GM18873 (cell line): ENCODE data around the gene WDR7.

Experiments
- ATAC-seq: cut with Tn5 transposase; IDR thresholded peaks from one replicate; pipeline ENCODE4 v1.9.1; 2021; ENCODE audit warnings: mild to moderate bottlenecking, moderate library complexity, moderate number of reproducible peaks; ENCODE audit not compliant: unreplicated experiment, low FRiP score

WDR7 gene

DNA sequence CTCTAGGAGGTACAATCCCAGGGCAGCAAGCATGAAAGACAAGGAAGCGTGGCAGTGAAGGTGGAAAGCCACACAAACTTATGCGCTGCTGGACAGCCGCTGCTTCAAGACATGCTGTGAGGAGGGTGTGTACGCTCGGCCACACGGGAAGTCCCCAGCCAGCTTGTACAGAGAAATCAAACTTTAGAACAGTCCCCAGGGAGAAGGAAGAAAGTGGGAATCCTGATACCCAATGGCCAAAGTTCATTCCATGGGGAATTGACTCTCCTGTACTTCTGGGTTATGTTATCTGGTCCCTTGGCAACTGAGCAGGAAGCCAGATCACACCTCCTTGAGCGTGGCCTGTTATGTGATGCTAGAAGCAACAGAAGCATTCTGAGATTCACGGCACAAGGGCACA, 409.7 kb downstream of the WDR7 start:
- no peak for ATAC-seq

DNA sequence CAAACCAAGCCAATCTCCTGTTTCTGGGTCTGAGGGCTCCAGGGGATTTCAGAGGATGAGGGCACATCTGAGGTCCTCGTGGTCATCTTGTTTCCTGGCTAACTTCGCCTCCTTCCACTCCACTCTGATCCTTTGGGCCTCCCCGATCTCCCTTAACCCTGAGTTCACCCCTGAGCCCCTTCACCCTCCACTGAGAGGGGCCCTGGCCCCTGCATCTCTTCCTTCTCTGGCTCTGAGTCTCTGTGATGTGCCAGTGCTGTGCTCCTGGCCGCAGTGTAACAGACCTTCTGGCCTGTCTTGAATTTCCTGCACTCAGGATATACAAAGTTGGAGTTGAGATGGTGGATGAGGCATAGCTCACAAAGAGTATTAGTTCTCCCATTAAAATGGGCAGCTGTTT, 411.0 kb downstream of the WDR7 start:
- no peak for ATAC-seq

DNA sequence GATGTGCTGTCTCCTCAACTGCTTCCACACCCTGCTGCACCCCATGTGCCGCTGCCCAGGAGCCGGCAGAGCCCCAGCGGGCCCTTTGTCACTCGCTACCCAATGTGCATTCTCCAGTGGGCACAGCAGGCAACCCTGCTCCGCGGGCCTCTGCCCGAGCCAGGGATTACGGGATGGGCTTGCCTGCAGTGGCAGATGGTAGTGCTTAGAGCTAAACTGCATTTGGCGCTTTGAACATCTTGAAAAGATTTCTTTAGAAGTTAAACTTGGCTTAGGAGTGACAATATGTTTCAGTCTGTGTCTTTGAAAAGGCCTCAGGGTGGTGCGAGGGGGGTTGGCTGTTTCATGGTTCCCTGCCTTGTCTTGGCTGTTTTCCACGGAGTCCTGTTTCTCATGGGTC, 411.7 kb downstream of the WDR7 start:
- ATAC-seq, result no peak

DNA sequence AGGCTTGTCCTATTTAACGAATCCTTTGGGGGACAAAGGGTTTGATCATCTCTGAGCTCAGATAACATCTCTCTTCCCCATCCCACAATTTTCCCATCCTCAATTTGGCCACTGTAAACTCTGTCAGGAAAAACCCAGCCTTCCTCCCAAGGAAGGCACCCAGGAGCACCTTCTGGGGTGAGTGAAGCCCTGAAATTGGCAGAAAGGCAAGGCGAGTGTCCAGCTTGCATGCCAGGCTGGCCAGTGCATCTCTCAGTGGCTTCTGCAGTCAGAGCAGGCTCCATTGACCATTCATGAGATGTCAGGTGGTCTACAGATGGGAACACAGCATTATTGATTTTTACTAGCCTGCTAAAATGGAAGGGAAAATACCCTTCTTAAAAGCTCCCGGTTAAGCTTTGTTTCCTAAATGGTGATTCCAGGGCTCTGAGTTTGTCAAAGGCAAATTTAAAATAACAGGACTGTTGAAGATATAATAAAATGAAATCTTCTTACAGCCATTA, 412.5 kb downstream of the WDR7 start:
- ATAC-seq, result no peak

DNA sequence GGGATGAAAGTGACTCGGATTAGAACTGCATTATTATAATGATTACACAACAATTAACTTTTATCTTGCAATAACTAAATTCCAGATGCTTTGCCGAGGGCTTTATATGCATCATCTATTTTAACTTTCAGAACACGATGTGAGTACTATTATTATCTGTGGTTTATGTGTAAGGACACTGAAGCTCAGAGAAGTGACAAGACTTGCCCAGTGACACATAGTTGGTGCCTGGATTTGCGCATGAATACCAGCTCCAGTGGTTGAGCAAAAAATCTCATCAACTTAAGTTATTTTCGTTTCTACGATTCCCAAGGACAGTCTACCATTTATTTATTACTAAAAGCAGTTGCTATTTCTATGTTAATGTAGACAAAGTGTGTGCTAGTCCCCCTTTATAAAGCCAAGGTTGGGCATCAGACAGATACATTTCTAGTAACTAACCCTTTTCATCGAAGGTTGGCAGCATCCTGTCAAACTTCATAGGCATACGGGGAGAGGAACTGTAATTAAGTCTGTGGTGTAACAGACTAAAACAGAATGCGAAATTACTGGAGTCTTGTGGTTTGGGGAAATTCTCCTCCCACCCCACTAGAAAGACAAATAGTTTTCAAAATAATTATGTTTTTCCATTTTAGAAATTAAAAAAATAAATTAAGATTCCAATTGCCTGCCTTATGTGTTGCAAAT, 422.5 kb downstream of the WDR7 start:
- ATAC-seq, result no peak

DNA sequence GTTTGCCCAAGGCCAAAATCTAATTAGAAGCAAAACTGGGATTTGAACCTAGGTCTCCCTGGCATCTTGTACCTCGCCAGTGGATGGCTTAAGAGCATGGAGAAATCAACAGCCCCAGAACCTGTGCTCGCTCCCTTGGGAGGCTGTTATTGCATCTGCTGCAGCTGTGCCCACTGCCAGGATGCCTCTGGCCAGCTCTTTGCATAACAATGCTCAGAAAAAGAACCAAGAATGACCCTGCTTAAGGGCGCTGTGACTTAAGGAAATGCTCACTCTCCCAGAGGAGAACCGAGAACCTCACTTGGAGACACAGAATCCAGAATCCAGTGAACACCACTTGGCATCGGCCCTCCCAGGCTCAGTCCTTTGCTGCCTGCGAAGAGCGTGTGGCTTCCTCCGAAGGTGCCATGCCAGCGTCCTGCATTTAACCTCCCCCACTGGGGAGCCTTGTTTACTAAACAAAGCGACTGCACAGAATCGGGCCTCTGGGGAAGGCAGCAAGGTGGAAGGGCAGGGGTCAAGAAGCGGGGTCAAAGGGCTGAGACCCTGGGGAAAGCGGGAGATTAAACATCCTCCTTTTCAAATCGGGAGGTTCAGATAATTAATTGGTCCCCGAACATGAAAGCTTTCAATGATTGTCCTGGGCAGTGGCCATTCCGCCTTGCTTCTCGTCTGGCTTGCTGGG, 424.7 kb downstream of the WDR7 start:
- ATAC-seq, result no peak

DNA sequence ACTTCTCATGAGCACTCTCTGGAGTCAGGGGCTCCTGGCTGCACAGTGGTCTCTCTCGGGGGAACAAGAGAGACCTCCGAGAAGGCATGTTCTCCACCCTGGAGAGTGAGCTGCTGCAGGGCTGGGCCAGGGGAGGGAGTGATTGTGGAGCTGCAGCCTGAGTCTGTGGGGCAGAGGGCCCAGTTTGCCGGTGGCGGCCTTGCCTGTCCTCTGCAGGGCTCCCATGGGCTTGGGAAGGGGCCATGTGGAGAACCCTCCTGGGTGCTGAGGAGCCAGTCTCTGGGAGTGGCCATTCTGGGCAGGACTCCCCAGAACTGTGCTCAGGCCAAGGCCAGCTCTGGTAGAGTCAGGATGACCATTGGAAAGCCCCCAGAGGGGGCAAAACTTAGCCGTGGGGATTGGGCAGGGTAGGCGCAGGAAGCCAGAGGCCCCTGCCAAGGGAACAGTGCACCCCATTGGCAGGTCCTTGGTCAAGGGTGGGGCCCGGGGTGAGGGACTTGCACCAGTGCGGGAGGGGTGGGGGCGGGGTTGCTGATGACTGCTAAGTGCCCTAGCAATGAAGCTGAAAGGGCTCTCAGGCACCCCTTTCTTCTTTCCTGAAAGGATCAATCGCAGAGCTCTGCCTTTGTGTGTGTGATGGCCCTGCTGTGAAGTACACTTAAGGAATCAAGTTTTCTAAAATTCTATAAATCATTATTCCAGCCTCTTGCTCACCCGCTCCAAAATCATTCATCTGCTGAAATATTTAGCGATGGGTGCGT, 426.0 kb downstream of the WDR7 start:
- no peak for ATAC-seq

DNA sequence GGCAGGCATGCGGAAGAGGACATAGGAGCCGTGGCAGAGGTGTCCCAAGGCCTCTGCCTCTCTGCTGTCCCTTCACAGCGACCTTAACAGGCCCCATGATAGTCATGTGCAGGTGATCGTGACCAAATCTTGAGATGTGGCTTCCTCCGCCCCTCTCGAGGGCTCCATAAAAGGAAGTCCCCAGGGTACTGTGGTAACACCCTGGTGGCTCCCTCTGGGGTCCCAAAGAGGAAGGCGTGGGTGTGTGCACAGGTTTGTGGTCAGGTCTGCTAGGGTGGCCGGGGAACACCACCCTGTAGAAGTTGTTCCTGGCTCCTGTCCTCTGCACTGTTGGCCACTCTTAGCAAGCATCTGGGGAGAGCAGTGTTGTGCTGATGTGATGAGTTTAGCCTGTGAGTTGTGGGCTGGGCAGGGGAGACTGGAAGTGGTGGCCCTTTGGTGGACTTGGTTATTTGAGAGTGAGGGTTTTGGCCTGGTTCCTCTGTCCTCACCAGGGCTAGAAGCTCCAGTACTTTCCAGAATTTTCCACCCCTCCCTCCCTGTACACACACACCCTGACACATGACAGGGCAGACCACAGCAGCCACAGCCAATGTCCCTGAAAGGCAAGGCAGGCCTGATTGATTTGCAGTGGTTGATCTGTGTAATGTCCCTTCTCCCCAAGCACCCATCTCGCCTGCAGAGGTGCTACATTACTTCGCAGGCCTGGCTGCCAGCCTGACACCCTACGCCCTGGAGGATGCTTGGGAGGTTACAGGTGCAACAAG, 426.8 kb downstream of the WDR7 start:
- ATAC-seq, result peak; percentile 91

DNA sequence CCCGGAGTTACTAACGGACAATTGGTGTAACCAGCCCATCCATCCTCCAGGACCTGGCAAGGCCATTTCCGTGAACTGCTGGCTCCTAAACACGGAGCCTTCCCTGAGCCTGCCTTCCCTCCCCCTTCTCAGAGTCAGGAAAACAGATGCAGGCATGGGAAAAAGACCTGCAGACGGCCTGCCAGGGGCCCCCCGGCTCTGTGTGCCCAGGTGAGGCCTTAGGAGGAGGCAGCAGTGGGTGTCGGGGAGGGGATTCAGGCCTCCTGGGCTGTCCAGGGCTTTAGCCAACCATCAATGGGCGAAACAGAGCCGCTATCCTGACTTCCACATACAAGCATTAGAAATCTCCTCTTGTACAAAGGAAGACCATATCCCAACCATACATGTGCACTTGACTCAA, 427.5 kb downstream of the WDR7 start:
- ATAC-seq, result no peak

DNA sequence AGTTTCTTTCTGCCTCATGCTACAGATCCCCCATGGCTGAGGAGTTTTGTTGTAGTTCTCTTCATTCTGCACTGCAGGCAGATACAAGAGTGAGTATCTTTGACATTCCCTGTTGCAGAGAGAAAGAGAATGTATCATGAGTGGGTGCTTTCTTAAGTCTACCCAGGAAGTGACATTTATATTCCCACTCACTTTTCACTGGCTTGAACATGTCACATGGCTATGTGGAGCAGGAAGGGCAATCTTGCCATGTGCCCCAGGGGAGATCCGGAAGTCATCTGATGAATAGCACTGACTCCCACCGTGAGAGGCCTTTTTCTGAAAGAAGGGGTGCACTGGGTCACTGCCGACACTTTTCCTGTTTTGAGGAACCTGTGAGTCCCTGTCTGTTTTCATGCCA, 429.3 kb downstream of the WDR7 start:
- ATAC-seq, result no peak

DNA sequence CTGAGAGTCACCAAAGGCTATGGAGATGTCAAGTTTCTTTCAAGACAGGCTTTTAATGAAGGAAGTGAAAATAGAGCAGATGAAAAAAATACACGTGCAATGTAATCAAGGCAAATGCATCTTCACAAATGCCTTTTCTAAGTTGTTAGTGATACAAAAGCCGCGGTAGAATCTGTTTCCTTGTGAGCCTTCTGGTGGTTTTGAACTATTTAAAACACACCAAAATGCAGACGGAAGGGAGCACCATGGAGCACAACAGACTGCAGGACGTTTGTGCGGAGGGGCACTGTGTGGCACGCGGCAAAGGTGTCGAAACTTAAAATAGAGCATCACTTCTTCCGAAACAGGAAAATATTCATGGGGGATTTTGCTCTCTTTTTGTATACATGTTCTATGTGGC, 430.7 kb downstream of the WDR7 start:
- no peak for ATAC-seq

DNA sequence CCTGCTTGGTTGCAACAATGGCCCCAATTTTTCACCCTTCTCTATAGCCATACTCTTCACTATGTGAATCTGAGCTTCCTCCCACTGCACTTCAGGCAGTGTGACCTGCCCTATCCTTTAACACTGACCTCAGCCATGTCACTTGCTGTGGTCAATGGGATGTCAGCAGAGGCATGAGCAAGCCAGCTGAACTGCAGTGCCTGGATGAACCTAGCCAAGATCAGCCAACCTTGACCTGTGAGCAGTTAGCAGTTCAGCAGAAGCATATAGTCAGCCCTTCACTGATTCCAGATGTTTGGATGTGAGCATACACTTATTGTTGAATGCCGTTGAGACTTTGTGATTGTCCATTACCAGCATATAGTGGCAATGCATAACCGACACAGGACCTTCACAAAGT, 432.3 kb downstream of the WDR7 start:
- no peak for ATAC-seq

DNA sequence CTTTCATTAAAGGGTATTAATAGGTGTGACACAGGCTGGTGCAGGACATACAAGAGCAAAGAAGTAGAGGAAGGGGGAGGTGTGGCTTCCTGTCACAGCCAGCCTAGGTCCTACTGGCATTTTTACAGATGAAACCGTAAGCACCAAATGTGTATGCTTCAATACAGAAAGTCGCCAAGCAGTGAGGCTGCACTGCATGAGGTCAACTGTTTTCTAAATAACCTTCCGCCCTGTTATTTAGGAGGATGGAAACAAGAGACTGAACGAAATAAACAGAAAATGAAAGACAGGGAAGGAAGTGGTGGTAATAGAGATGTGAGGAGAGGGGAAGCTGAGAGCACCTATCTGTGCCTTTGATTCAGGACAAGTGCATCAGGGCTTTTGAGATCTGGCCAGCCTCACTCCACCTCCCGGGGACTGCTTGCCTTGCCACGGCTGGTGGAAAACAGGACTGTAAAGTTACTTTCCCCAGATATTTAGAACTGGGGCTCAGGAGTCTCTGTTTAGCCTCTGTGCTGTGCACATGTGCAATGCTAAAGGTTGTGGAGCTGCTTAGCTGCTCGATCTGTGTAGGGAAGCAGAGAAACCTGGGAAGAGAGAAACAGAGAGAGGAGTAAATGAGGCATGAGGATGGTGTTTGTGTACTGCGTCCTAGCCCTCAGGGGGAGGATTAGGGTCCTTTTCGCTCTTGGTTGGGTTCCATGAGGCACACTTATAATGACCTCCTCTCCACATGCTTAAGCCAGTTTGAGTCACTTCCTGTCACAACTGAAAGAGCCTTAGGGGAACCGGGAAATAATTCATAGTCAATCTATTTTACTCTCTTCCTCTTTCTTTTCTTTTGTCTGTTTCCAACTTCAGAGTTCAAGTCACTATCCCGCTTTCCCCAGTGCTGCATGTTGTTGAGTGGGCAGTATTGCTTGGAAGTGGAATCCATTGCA, 433.4 kb downstream of the WDR7 start:
- ATAC-seq, result peak; percentile 71

DNA sequence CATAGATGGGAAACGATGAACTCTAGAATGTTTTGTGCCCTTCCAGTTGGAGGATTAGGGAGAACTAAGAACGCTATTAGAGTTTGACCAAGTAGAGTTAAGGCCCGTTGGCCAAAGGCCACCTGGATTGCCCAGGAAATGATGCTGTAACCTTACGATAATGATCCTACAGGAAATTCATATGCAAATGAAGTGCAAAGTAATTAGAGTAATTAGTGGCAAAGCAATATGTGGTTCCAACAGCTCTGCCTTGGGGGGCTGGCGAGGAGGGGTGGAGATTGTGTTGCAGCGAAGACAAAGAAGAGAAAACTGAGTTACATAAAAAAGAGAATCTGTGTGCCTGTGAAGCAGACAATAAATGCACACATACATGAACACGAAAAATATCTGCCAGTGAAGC, 434.2 kb downstream of the WDR7 start:
- ATAC-seq, result no peak

DNA sequence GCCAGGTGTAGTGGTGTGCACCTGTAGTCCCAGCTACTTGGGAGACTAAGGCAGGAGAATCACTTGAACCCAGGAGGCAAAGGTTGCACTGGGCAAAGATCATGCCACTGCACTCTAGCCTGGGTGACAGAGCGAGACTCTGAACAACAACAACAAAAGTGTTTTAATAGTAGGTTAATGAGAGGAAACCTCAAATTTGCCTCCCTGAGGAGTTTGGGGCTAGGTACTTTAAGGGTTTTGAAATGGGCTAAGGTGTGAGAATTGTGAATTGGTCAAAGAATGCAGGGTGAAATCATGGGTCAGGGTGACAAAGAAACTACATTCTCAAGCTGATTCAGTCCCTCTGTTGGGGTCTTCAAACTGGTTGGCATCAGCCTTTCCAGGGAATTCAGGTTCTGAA, 435.0 kb downstream of the WDR7 start:
- ATAC-seq, result no peak
